ENCODE data around the gene RASL11B. TPM values are rescaled to one million over a fixed set of nuclear protein-coding genes. Genes with fewer than 3 reads are reported as not detected.

RASL11B gene
- total RNA-seq, 1 experiment from 2014 or later: 26.6 TPM

- Histone ChIP-seq H3K4me3 (peak overlapping the region; percentile 7), H3K27ac (peak overlapping the region; percentile 70), H3K27me3 (no peaks in the 10 kb centered on the region), H3K36me3 (no peaks in the 10 kb centered on the region), H3K9me3 (replicated peaks) (no peaks in the 10 kb centered on the region), H3K4me1 (peaks cover 39% of the 10 kb centered on the region)
- peak; percentile 61 to 69 for DNase-seq
Measured at GRCh38 chr4:52873861-52874343, 11.8 kb downstream of the RASL11B start.

DNA sequence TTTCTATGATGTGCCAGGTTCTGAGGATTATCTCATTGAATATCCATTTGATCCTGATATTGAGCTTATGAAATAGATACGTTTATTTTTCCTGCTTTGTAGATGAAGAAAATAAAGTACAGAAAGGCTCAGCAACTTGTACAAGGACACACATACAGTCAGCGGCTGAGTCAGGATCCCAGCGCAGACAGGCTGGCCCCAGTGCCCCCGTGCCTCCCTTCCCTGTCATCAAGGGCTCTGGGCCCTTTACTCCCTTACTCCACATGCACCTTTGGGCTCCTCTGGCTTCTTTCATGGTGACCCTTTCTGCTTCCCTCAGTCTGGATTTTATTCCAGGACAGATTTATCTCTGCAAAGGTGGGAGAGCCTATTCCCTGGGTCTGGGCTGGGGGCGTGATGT is 12.8 kb downstream of the RASL11B start:
- Histone ChIP-seq H3K27me3 (no peaks in the 10 kb centered on the region), H3K27ac (no peak overlapping the region), H3K9me3 (replicated peaks) (no peaks in the 10 kb centered on the region), H3K4me1 (peaks cover 35% of the 10 kb centered on the region), H3K4me3 (no peak overlapping the region), H3K36me3 (no peaks in the 10 kb centered on the region)
- DNase-seq: no peak

DNA sequence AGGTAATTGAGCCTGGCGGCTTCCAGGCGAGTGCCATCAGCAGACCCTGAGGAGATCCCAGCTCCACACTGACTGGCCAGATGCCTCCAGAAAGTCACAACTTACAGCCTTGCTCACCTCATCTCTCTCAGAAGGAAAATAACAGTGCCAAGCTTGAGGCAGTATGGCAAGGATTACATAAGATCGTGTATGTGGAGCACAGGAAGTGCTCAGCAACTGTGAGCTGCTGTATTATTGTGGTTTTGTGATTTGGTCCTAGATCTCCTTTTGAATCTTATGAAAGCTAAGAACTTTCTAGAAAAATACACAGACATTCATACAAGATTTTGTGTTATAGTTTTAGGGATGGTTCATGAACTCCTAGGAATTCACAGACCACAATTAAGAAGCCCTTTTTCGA is 14.0 kb downstream of the RASL11B start:
- DNase-seq: no peak
- no peaks in the 10 kb centered on the region for H3K27me3 ChIP-seq
- no peaks in the 10 kb centered on the region for H3K36me3 ChIP-seq
- H3K4me1 ChIP-seq: peaks cover 27% of the 10 kb centered on the region
- no peak overlapping the region for H3K27ac ChIP-seq
- no peaks in the 10 kb centered on the region for H3K9me3 ChIP-seq (replicated peaks)
- H3K4me3 ChIP-seq: no peak overlapping the region

GRCh38 chr4:52877036-52877435 is 14.9 kb downstream of the RASL11B start:
- H3K36me3 ChIP-seq: no peaks in the 10 kb centered on the region
- H3K4me3 ChIP-seq: no peak overlapping the region
- H3K4me1 ChIP-seq: peaks cover 31% of the 10 kb centered on the region
- no peaks in the 10 kb centered on the region for H3K9me3 ChIP-seq (replicated peaks)
- H3K27me3 ChIP-seq: no peaks in the 10 kb centered on the region
- H3K27ac ChIP-seq: no peak overlapping the region
- DNase-seq: no peak

- Histone ChIP-seq H3K27me3 (no peaks in the 10 kb centered on the region), H3K4me1 (peaks cover 29% of the 10 kb centered on the region), H3K4me3 (no peak overlapping the region), H3K27ac (no peak overlapping the region), H3K36me3 (no peaks in the 10 kb centered on the region), H3K9me3 (replicated peaks) (no peaks in the 10 kb centered on the region)
- no peak for DNase-seq
Measured at GRCh38 chr4:52877694-52878093, 15.6 kb downstream of the RASL11B start.

DNA sequence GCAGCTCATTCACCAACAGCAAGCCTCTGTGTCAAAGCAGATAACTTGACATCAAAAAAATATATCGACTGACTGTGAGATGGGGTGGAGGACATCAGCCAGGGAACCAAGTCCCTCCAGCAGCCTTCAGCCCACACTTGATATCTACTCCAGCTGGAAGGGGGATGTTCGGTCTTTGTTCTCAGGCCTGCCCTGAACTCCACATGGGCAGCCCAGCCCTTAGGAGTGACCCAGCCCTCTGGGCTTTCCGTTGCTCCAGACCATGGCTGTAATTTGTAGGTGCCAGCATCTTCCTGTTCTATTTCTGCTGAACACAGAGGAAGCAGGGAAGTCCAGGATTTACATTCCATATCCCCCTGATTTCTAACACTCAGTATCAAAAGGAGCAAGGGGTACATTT is 17.4 kb downstream of the RASL11B start:
- Histone ChIP-seq H3K4me3 (no peak overlapping the region), H3K27ac (no peak overlapping the region), H3K4me1 (peaks cover 20% of the 10 kb centered on the region), H3K27me3 (no peaks in the 10 kb centered on the region), H3K36me3 (no peaks in the 10 kb centered on the region), H3K9me3 (replicated peaks) (no peaks in the 10 kb centered on the region; the same call in 1 of the 2 replicates)
- DNase-seq: no peak

GRCh38 chr4:52880994-52881393 is 18.9 kb downstream of the RASL11B start:
- DNase-seq: peak in 1 of 2 experiments; percentile 60
- Histone ChIP-seq H3K27me3 (no peaks in the 10 kb centered on the region), H3K36me3 (no peaks in the 10 kb centered on the region), H3K4me3 (no peak overlapping the region), H3K4me1 (peaks cover 16% of the 10 kb centered on the region), H3K9me3 (replicated peaks) (no peaks in the 10 kb centered on the region; the same call in none of the 2 replicates), H3K27ac (no peak overlapping the region)

DNA sequence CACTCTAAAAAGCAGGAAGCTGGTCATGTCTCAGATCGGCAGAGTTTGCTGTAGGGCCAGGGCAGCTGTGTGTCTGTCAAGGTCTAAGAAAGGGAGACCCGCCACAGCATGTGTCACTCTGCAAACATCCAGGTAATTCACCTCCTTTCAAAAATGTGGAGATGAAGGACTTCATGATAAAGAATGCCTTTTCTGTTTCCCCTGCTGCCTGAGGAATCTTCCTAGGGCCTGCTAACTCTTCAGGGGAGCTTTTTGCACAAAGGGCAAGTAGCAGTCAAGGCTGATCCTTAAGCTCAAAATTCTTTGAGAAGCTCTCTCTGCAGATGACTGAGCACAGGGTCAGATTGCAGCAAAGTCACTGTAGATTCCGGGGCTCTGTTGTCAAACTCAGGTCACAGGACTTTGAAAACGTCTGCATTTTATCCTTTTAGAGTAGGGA is 21.1 kb downstream of the RASL11B start:
- Histone ChIP-seq H3K27ac (no peak overlapping the region), H3K36me3 (no peaks in the 10 kb centered on the region), H3K4me1 (peaks cover 16% of the 10 kb centered on the region), H3K27me3 (no peaks in the 10 kb centered on the region), H3K9me3 (replicated peaks) (peaks cover 4% of the 10 kb centered on the region), H3K4me3 (no peak overlapping the region)
- DNase-seq: peak in 1 of 2 experiments; percentile 44

- Histone ChIP-seq H3K4me1 (peaks cover 16% of the 10 kb centered on the region), H3K9me3 (replicated peaks) (peaks cover 4% of the 10 kb centered on the region), H3K36me3 (no peaks in the 10 kb centered on the region), H3K4me3 (no peak overlapping the region), H3K27ac (no peak overlapping the region), H3K27me3 (no peaks in the 10 kb centered on the region)
- no peak for DNase-seq
Measured at GRCh38 chr4:52883707-52884669, 21.9 kb downstream of the RASL11B start.

DNA sequence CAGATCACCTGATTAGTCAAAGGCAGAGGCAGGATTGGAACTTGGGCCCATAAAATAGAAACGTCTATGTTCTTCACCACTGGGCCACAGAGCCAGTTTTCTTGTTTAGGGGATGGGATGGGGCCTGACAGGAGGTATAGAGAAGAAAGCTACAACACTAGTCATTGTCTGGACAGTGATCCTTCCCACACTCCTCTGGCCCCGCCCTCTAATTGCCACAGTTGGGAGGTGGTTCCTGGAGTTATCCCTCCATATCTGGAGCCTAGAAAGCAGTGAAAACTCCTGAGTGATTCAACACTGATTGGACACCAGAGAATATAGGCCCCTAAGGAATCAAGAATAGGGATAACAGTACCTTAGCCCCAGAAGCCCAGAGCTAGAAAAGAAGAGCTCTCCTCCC is 22.9 kb downstream of the RASL11B start:
- Histone ChIP-seq H3K4me1 (peaks cover 16% of the 10 kb centered on the region), H3K4me3 (no peak overlapping the region), H3K27me3 (no peaks in the 10 kb centered on the region), H3K36me3 (no peaks in the 10 kb centered on the region), H3K9me3 (replicated peaks) (peaks cover 4% of the 10 kb centered on the region), H3K27ac (no peak overlapping the region)
- DNase-seq: no peak

DNA sequence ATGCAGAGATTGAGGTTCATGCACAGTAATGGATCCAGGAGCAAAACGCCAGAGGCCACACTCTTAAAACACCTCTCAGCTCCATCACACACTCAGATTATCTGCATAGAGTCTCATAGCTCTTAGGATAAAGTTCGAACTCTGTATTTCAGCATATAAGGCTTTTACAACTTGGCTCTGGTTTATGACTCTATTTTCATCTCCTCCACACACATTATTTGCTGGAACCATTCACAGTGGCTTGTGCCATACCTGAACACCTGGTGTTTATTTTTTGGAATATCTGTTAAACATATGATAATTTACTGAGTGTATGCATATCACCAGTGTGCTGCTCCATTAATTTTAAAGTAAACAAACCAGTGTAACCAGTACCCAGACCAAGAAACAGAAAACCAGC is 27.2 kb downstream of the RASL11B start:
- Histone ChIP-seq H3K27me3 (no peaks in the 10 kb centered on the region), H3K4me3 (no peak overlapping the region), H3K9me3 (replicated peaks) (peaks cover 4% of the 10 kb centered on the region; the same call in 1 of the 2 replicates), H3K4me1 (no peaks in the 10 kb centered on the region), H3K27ac (no peak overlapping the region), H3K36me3 (no peaks in the 10 kb centered on the region)
- no peak for DNase-seq

- Histone ChIP-seq H3K9me3 (replicated peaks) (peaks cover 4% of the 10 kb centered on the region; the same call in 1 of the 2 replicates), H3K27me3 (no peaks in the 10 kb centered on the region), H3K4me1 (no peaks in the 10 kb centered on the region), H3K36me3 (no peaks in the 10 kb centered on the region), H3K27ac (no peak overlapping the region), H3K4me3 (no peak overlapping the region)
- no peak for DNase-seq
Measured at GRCh38 chr4:52889778-52890520, 27.8 kb downstream of the RASL11B start.

DNA sequence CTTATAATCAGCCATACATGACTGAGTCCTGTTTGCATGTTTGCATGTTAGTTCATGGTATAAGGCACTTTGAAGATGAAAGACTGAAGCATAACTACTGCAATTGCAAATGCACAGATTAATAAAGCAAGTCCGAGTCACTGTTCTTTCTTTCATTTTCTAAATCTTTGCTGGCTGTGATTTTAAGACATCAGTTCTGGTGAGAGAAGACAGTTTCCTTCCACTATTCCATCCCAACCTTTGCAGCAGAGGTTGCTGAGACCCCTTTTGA is 28.3 kb downstream of the RASL11B start:
- Histone ChIP-seq H3K4me3 (no peak overlapping the region), H3K27ac (no peak overlapping the region), H3K27me3 (no peaks in the 10 kb centered on the region), H3K9me3 (replicated peaks) (peaks cover 7% of the 10 kb centered on the region; the same call in 1 of the 2 replicates), H3K36me3 (no peaks in the 10 kb centered on the region), H3K4me1 (no peaks in the 10 kb centered on the region)
- DNase-seq: no peak

GRCh38 chr4:52891743-52892142 is 29.6 kb downstream of the RASL11B start:
- no peak for DNase-seq
- peaks cover 9% of the 10 kb centered on the region; the same call in 1 of the 2 replicates for H3K9me3 ChIP-seq (replicated peaks)
- H3K27me3 ChIP-seq: no peaks in the 10 kb centered on the region
- no peak overlapping the region for H3K27ac ChIP-seq
- no peak overlapping the region for H3K4me3 ChIP-seq
- no peaks in the 10 kb centered on the region for H3K4me1 ChIP-seq
- H3K36me3 ChIP-seq: no peaks in the 10 kb centered on the region

- Histone ChIP-seq H3K4me3 (no peak overlapping the region), H3K27me3 (no peaks in the 10 kb centered on the region), H3K9me3 (replicated peaks) (peaks cover 8% of the 10 kb centered on the region; the same call in 1 of the 2 replicates), H3K36me3 (no peaks in the 10 kb centered on the region), H3K4me1 (no peaks in the 10 kb centered on the region), H3K27ac (no peak overlapping the region)
- DNase-seq: no peak
Measured at GRCh38 chr4:52892880-52893279, 30.8 kb downstream of the RASL11B start.

Measured in SJCRH30 (cell line).